Stimulated activated naive CD4-positive, alpha-beta T cell (primary cell): ENCODE data around the gene SHC2.
"Not testable (repeated sequence)": the region's sequence is repeated elsewhere in the genome, so short reads cannot be mapped to it uniquely, and the experiment has no call there.

ENCODE experiments used
- DNase-seq, 6 experiments: peaks; one replicate each; lab custom pipeline; 2025; lab: John Stamatoyannopoulos, UW

SHC2 gene

DNA sequence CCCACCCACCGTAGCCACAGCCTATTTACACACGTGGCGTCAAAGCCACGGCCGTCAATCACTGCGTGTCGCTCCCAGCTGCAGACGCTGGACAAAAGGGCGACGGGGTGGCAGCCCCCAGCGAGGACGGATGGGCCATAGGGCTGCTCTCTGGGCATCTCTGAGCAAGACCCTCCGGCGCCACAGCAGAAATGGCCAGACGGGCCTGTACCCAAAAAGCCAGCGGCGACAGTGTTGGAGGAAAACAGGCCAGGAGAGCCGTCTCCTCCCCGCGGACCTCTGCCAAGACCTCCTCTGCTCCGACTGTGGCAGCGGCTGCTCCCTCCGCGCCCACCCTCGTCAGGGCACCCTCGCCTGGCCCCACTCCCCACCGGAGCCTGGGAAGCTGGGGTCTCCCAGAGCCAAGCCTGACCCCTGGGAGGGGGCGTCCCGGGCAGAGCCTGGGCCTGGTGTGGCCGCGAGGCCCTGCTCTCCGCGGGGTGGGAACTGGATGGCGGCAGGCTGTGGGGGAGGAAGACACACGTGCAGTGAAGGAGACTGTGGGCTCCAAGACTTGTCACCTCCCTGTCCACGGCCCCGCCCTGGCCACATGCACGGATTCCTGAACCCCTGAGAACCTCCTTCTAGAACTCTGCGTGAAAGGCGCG, 54.6 kb downstream of the SHC2 start:
- DNase-seq = no peak

DNA sequence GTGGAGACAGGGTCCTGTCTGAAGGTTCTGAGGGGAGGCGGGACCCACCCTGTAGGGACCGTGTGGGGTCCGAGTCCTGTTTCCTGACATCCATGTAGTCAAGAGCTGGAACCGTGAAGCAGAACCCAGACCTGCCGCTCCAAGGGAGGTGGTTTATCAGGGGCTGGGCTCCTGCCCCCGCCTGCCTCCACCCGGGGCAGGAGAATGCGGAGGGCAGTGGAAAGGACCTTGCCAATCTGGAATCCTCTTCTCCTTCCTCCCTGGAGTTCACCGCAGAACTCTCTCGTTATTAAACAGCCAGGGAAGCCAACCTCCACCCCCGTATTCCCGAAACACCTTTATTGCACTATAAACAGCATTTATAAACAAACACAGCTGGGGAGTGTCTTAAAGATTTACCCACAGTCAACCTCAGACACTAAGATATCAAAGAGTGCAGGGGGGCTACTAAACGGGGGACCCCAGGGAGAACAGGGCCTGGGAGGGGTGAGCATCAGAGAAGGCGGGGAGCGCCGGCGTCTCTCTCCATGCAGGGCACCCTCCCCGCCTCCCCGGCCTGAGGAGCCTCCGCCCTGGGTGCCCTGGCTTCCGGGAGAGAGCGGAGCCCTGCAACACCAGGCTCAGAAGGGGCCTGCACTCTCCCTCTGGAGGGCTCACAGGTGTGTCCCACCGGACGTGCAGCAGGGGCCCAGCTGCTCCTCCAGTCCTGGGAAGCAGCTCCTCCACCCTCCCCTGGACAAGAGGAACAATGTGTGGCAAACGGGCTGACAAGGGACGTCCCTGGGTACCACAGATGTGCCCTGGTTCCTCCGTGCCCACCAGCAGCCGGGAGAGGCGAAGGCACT, 55.5 kb downstream of the SHC2 start:
- DNase-seq = no peak

DNA sequence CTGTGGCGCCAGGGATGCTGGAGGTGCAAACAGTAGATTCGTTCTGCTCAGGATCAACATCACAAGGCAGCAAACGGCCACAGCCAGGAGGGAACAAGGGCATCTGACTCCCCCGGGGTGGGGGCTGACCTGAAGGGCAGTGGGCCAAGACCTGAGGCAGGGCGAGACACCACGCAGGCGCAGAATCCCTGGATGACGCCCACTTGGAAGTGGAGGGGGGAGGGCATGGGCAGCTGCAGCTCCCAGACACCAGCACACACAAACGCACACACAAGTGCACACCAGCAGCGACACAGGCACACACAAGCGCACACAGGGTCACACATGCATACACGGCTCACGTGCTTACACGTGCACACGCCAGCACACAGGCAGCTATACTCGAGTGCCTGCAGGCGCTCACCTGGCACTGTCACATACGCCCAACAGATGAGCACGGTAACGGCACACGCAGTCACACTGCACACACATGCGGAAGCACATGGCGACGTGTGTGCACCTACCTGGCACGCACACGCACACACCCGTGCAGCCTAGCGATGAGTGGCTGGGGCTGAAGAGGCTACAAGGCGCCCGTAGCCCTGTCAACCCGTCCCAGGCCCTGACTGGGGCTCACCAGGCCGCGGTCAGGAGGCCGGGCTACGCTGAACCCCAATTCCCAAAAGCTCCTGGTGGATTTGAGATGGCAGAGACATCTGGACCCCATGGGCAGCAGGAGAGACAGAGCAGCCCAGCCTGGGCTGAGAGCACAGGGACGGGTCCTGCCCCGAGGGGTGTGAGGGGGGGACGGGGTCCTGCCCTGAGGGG, 57.4 kb downstream of the SHC2 start:
- DNase-seq = no peak

- no peak for DNase-seq
Observed at GRCh38 chr19:402786-403185, 58.0 kb downstream of the SHC2 start.

GRCh38 chr19:401866-402511, 58.8 kb downstream of the SHC2 start:
- DNase-seq = no peak

- DNase-seq = no peak
Observed at GRCh38 chr19:400976-401865, 59.6 kb downstream of the SHC2 start.

DNA sequence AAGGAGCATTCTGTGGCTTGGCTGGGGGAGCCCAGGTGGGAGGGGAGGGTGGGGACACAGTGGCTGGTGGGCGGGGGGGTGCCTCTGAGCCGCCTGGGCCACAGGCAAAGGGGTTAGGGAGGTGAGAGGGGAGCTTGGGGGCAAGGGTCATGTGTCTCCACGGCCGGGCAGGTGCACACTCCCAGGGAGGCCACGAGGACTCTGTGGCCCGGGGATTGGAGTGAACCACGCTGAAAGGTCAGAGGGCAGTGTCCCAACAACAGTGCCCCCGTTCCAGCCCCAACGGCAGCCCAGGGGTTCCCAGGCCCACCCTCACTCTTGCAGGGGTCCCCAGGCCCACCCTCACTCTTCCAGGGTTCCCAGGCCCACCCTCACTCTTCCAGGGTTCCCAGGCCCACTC, 61.5 kb downstream of the SHC2 start:
- DNase-seq = no peak

- DNase-seq = no peak
Observed at GRCh38 chr19:398719-399118, 62.1 kb downstream of the SHC2 start.

- no peak for DNase-seq
Observed at GRCh38 chr19:397941-398706, 62.7 kb downstream of the SHC2 start.

DNA sequence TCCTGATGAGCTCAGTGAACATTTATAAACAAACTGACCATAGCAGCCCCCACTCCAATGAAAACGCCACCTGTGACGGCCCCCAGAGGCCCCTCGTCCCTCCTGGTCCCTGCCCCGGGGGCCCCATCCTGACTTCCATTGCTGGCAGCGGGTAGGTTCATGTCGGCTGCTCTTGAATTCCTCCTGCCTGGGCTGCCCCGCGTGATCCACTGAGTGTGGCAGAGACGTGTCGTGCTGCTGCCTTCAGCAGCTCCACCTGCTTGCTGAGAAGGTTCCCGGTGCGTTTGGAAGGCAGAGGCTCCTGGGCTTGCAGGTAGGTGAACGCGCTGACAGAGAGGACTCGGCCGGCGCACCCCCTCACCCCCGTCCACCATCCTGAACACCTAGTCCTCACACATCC, 63.5 kb downstream of the SHC2 start:
- DNase-seq = no peak

DNA sequence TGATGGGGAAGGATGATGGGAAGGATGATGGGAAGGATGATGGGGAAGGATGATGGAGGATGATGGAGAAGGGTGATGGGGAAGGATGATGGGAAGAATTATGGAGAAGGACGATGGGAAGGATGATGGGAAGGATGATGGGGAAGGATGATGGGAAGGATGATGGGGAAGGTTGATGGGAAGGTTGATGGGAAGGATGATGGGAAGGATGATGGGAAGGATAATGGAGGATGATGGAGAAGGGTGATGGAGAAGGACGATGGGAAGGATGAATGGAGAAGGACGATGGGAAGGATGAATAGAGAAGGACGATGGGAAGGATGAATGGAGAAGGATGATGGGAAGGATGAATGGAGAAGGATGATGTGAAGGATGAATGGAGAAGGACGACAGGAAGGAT, 65.4 kb downstream of the SHC2 start:
- DNase-seq = no peak

- DNase-seq = not testable (repeated sequence)
Observed at GRCh38 chr19:394857-395256, 66.0 kb downstream of the SHC2 start.

DNA sequence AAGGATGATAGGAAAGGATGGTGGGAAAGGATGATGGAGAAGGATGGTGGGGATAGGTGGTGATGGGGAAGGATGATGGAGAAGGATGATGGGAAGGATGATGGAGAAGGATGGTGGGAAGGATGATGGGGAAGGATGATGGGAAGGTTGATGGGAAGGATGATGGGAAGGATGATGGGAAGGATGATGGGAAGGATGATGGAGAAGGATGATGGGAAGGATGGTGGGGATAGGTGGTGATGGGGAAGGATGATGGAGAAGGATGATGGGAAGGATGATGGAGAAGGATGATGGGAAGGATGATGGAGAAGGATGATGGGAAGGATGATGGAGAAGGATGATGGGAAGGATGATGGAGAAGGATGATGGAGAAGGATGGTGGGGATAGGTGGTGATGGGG, 67.3 kb downstream of the SHC2 start:
- DNase-seq = not testable (repeated sequence)

DNA sequence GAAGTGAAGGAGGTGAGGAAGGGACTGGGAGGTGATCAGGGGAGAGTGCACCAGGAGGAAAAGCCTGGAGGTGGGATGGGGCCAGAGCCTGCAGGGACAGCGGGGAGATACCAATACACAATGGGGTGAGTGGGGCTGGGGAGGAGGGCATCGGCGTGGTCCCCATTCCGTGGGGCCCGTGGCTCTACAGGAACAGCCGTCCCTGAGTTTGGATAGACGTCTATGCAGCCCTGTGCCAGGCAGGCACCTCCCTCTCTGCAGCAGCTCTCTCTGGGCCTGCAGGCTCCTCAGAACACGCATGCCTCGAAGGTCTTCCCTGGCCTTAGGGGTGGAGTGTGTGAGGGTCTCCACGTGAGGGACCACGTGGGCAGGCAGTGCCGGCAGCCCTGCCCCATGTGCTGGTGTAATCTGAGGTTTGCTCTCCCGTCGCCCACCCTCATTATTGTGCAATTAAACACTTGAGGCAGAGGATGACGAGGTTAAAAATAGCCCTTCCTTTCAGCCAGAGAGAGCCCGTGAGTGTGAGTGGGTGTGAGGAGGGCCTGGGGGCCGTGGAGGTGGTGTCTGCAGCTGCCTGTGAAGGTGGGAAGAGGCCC, 68.4 kb downstream of the SHC2 start:
- DNase-seq = no peak

DNA sequence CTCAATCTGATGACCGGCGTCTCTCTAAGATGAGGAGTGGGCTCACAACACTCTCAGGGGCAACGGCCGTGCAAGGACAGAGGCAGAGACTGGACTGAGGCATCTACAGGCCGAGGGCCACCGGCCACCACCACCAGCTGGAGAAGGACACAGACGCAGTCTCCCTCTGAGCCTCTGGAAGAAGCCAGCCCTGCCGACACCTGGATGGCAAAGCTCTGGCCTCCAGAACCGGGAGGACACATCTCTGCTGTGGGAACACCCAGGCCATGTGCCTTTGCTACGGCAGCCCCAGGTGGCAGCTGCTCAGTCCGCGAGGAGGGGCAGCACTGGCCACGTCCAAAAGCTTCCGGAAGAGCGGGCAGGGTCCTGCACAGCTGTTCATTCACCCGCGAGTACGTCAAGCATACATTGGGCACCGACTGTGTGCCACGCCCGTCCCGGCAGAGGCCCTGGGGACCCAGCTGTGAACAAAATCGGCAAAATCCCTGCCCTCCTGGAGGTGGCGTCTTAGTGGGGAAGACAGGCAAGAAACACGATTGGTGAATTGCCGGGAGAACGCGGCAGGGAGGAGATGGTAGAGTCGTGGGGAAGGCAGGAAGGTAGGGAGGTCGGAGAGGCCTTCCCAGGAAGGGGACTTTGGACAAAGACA, 69.0 kb downstream of the SHC2 start:
- DNase-seq = no peak

GRCh38 chr19:391207-391557, 69.7 kb downstream of the SHC2 start:
- DNase-seq = no peak

GRCh38 chr19:390386-391206, 70.2 kb downstream of the SHC2 start:
- no peak for DNase-seq

GRCh38 chr19:389935-390289, 70.9 kb downstream of the SHC2 start:
- no peak for DNase-seq
